LoVo (cell line): Measurements from ENCODE around the gene KCNK16.
A peak's percentile ranks its signal among the peaks of the same experiment; 100 is the strongest.
"Not testable (repeated sequence)": the region's sequence is repeated elsewhere in the genome, so short reads cannot be mapped to it uniquely, and the experiment has no call there.

Source experiments
- DNase-seq: peaks from one replicate; pipeline ENCODE4 v3.0.0-alpha.2; 2016; ENCODE audit warnings: low spot score

Gene KCNK16

GRCh38 chr6:39309942-39310531 is 12.5 kb downstream of the KCNK16 start:
- peak; percentile 64 for DNase-seq

GRCh38 chr6:39307462-39307861 is 15.0 kb downstream of the KCNK16 start:
- no peak for DNase-seq

- DNase-seq, result no peak
These were observed 17.6 kb downstream of the KCNK16 start for GRCh38 chr6:39304951-39305350.

- DNase-seq, result no peak
These were observed 18.9 kb downstream of the KCNK16 start for GRCh38 chr6:39303425-39304153.

GRCh38 chr6:39302669-39303424 is 19.7 kb downstream of the KCNK16 start:
- peak; percentile 83 for DNase-seq

- no peak for DNase-seq
These were observed 20.5 kb downstream of the KCNK16 start for GRCh38 chr6:39302011-39302410.

- DNase-seq, result no peak
These were observed 20.9 kb downstream of the KCNK16 start for GRCh38 chr6:39301606-39302005.

GRCh38 chr6:39300739-39301138 is 21.8 kb downstream of the KCNK16 start:
- DNase-seq, result no peak

GRCh38 chr6:39298061-39298460 is 24.4 kb downstream of the KCNK16 start:
- DNase-seq, result no peak

- no peak for DNase-seq
These were observed 25.5 kb downstream of the KCNK16 start for GRCh38 chr6:39296745-39297640.

- no peak for DNase-seq
These were observed 26.9 kb downstream of the KCNK16 start for GRCh38 chr6:39295611-39296011.

- no peak for DNase-seq
These were observed 27.6 kb downstream of the KCNK16 start for GRCh38 chr6:39294899-39295298.

GRCh38 chr6:39294133-39294532 is 28.4 kb downstream of the KCNK16 start:
- DNase-seq, result no peak

GRCh38 chr6:39292637-39293036 is 29.9 kb downstream of the KCNK16 start:
- no peak for DNase-seq

GRCh38 chr6:39289490-39289889 is 33.0 kb downstream of the KCNK16 start:
- DNase-seq, result no peak

GRCh38 chr6:39287601-39288000 is 34.9 kb downstream of the KCNK16 start:
- no peak for DNase-seq

GRCh38 chr6:39286596-39286995 is 35.9 kb downstream of the KCNK16 start:
- DNase-seq, result not testable (repeated sequence)

GRCh38 chr6:39282774-39283173 is 39.7 kb downstream of the KCNK16 start:
- no peak for DNase-seq

GRCh38 chr6:39281312-39281980 is 41.1 kb downstream of the KCNK16 start:
- no peak for DNase-seq

- peak; percentile 87 for DNase-seq
These were observed 42.2 kb downstream of the KCNK16 start for GRCh38 chr6:39280247-39280731.

- no peak for DNase-seq
These were observed 43.0 kb downstream of the KCNK16 start for GRCh38 chr6:39279539-39279938.
